Fibroblast of villous mesenchyme (primary cell): ENCODE results near the gene KDM4D. TPM values are rescaled to one million over a fixed set of nuclear protein-coding genes. Genes with fewer than 3 reads are reported as not detected.
"Not testable (repeated sequence)": the region's sequence is repeated elsewhere in the genome, so short reads cannot be mapped to it uniquely, and the experiment has no call there.

Experiments
- DNase-seq: peaks from one replicate; pipeline ENCODE4 v3.0.0-alpha.2; 2010; ENCODE audit warnings: low read depth
- H3K4me3 ChIP-seq: 2 replicates; pipeline ENCODE4 v1.5.1; 2011; ENCODE audit warnings: low read depth, mild to moderate bottlenecking, low read length
- total RNA-seq: library from RNA; depleted of rRNA; stranded (reverse); fragments of >200 nt; gene quantifications from 2 replicates; pipeline ENCODE4 v1.2.3, GENCODE V29; 2012
- TF ChIP-seq, protein P1 (sequence below): IDR thresholded peaks from 2 replicates; pipeline ENCODE4 v1.5.1; 2012; ENCODE audit warnings: low read depth, mild to moderate bottlenecking, low read length; ENCODE audit not compliant: insufficient read depth

KDM4D gene
- total RNA-seq, 1 donor: 1.3 TPM

DNA sequence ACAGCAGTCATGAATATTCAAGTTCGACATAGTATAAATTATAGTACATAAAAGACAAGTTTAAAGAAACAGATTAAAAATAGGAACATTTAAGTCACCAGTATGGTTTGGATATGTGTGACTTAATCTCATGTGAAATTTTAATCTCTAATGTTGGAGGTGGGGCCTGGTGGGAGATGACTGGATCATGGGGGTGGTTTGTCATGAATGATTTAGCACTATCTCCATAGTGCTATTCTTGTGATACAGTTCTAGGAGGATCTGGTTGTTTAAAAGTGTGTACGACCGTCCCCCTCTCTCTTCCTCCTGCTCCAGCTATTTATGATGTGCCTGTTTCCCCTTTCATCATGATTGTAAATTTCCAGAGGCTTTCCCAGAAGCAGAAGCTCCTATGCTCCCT is 54.8 kb downstream of the KDM4D start:
- H3K4me3 ChIP-seq: no peak overlapping the region
- DNase-seq: no peak
- TF ChIP-seq, protein P1, sequence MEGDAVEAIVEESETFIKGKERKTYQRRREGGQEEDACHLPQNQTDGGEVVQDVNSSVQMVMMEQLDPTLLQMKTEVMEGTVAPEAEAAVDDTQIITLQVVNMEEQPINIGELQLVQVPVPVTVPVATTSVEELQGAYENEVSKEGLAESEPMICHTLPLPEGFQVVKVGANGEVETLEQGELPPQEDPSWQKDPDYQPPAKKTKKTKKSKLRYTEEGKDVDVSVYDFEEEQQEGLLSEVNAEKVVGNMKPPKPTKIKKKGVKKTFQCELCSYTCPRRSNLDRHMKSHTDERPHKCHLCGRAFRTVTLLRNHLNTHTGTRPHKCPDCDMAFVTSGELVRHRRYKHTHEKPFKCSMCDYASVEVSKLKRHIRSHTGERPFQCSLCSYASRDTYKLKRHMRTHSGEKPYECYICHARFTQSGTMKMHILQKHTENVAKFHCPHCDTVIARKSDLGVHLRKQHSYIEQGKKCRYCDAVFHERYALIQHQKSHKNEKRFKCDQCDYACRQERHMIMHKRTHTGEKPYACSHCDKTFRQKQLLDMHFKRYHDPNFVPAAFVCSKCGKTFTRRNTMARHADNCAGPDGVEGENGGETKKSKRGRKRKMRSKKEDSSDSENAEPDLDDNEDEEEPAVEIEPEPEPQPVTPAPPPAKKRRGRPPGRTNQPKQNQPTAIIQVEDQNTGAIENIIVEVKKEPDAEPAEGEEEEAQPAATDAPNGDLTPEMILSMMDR: no peak

DNA sequence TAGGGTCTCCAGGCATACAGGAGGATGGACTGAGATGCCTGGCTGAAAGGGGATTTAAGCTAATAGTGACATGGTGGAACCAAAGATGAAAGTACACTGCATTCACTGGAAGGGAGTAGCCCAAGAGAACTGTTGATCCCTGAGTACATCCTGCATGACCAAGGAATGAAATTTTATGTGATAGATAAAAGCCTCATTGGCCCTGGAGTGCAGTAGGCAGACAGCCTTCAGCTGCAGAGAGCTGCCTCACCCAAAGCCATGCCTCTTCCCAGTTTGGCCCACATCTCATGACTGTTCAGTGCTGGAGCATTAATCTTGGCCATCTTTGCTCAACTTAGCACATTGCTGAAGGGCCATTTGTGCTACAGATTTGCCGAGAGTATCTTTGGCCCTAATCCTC is 59.5 kb downstream of the KDM4D start:
- H3K4me3 ChIP-seq: no peak overlapping the region
- TF ChIP-seq, protein P1: no peak
- DNase-seq: no peak

DNA sequence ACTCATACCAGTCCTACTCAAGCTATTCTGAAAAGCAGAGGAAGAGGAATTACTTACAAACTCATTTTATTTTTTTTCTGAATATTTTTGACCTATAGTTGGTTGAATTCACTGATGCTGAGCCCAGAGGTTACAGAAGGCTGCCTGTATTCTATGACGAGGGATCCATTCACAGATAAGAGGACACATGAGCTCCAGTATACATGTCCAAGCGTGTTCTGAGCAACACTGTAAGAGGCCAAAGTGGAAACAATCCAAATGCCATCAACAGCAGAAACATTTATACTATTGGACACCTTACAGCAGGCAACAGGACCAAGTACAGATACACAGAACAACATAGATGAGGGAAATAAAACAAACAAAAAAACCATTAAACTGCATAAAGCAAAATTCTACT is 61.8 kb downstream of the KDM4D start:
- DNase-seq: no peak
- no peak overlapping the region for H3K4me3 ChIP-seq
- TF ChIP-seq, protein P1: no peak

DNA sequence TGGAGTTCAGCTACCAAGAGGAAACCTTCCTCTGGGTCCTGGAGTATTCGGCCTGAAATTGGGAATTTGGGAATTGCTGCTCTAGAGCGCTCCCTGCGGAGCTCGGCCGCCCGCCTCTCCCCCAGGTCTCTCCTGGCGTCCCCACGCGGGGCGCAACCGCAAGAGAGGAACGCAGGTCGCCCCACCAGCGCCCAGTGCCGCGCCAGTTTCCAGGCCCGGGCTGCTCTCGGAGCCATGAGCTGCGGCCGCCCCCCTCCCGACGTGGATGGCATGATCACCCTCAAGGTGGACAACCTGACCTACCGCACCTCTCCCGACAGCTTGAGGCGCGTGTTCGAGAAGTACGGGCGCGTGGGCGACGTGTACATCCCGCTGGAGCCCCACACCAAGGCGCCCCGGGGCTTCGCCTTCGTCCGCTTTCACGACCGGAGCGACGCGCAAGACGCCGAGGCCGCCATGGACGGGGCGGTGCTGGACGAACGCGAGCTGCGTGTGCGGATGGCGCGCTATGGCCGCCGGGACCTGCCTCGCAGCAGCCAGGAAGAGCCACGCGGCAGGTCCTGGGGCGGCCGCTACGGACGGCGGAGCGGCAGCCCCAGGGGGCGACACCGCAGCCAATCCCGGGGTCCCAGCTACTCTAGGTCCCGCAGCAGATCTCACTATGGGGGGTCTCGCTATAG is 64.0 kb downstream of the KDM4D start:
- H3K4me3 ChIP-seq: peak overlapping the region; percentile 48
- DNase-seq: not testable (repeated sequence)

DNA sequence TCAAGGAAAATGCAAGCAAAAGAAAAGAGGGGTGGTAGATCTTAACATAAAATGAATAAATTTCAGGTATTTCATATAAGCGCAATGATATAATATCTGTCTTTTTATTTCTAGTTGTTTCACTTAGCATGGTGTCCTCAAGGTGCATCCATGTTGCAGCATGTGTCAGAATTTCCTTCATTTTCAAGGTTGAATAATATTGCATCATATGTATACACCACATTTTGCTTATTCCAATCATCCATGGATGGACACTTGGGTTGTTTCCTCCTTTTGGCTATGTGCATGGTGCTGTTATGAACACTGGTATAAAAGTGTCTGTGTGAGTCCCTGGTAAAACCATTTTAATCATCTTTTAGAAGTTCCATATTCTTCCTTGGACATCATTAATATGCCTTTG is 68.7 kb downstream of the KDM4D start:
- no peak for DNase-seq
- H3K4me3 ChIP-seq: no peak overlapping the region
- TF ChIP-seq, protein P1: no peak

DNA sequence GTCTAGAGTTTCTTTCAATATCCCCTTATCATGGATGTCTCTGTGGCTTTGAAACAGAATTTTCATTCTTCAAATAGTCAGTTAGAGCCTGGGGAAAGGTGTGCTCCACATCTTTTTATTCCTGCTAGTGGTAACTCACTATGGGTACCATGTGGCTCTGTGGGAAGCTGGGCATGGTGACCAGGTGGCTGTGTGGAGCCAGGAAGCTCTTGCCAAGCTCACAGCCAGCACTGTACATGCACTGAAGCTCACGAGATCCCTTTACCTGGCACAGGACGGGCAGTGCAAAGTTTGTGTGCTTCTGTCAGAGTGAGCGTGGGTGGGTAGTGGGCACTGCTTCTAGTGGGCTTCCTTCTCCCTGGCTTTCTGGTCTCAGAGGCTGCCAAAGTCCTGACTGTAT is 69.4 kb downstream of the KDM4D start:
- TF ChIP-seq, protein P1: no peak
- DNase-seq: no peak
- H3K4me3 ChIP-seq: no peak overlapping the region

DNA sequence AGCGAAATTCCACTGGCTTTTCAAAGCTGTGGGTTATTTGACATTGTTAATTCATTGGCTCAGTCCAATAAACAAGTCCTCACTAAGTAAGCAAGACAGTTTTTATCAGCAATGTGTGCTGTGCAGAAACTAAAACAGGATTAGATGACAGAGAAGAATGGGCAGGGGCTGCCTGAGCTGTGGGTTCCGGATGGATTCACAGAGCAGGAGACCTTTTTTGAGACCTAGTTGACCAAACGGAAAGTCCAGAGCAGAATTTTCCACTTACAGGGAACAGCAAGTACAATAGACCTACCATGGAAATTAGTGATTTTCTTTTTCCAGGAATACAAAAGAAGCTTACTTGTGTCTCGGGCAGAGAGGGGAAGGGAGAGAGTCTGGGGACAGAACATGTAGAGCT is 70.5 kb downstream of the KDM4D start:
- H3K4me3 ChIP-seq: no peak overlapping the region
- TF ChIP-seq, protein P1: no peak
- DNase-seq: peak; percentile 51
